Measurements from ENCODE around the gene CCDC13. TPM values are rescaled to one million over a fixed set of nuclear protein-coding genes. Genes with fewer than 3 reads are reported as not detected.
A peak's percentile ranks its signal among the peaks of the same experiment; 100 is the strongest.

Gene CCDC13
- total and polyA plus RNA-seq, 2 of the 13 experiments (the other 11 are each of a cell fraction or from before 2014, with no cell fraction given) = 0.22 to 0.51 TPM

GRCh38 chr3:42730294-42730693 lies 42.8 kb downstream of the CCDC13 start (continued):
- TF ChIP-seq ZNF280D (CRISPR knock-in tag; IDR thresholded peaks at IDR 0.05) (no peak), HMG20A (CRISPR knock-in tag; IDR thresholded peaks at IDR 0.05; ENCODE audit: borderline replicate concordance) (0 out of 2 replicates have a peak, but pooled peaks have one; percentile 14), PATZ1 (CRISPR knock-in tag; IDR thresholded peaks at IDR 0.05) (0 out of 2 replicates have a peak, but pooled peaks have one; percentile 28), ATF6 (CRISPR knock-in tag; conservative IDR thresholded peaks at IDR 0.05) (no peak), NR1H2 (CRISPR knock-in tag; IDR thresholded peaks at IDR 0.05; ENCODE audit: borderline replicate concordance, low read depth) (no peak), CBX5 (CRISPR knock-in tag; IDR thresholded peaks at IDR 0.05; ENCODE audit: borderline replicate concordance) (no peak), KLF12 (CRISPR knock-in tag; IDR thresholded peaks at IDR 0.05; ENCODE audit: borderline replicate concordance) (no peak), ZNF569 (CRISPR knock-in tag; IDR thresholded peaks at IDR 0.05; ENCODE audit: borderline replicate concordance) (no peak), TBX3 (IDR thresholded peaks at IDR 0.05; ENCODE audit: borderline replicate concordance) (no peak), KLF11 (CRISPR knock-in tag; IDR thresholded peaks at IDR 0.05) (no peak), GATA4 (IDR thresholded peaks at IDR 0.05; ENCODE audit: borderline replicate concordance, low read depth) (no peak), MLX (CRISPR knock-in tag; IDR thresholded peaks at IDR 0.05) (no peak), FOXA1 (IDR thresholded peaks at IDR 0.05) (no peak), FOXA1 (CRISPR knock-in tag; IDR thresholded peaks at IDR 0.05) (no peak), KLF16 (CRISPR knock-in tag; IDR thresholded peaks at IDR 0.05) (no peak), HBP1 (CRISPR knock-in tag; IDR thresholded peaks at IDR 0.05; ENCODE audit: low read depth) (no peak), PBX2 (CRISPR knock-in tag; IDR thresholded peaks at IDR 0.05) (no peak), UBTF (CRISPR knock-in tag; IDR thresholded peaks at IDR 0.05) (no peak; the same call in 1 of the 2 replicates)

All from HepG2 (cell line).